Astrocyte (in vitro differentiated cells and primary cell): ENCODE results near the gene SPNS2. TPM values are rescaled to one million over a fixed set of nuclear protein-coding genes. Genes with fewer than 3 reads are reported as not detected.

Experiments
- DNase-seq: peaks from one replicate; pipeline ENCODE4 v3.0.0-alpha.2; 2010; ENCODE audit warnings: low read depth
- FAIRE-seq: peaks from 2 replicates; lab custom pipeline; 2011; peaks lifted over from hg19 to GRCh38; lab: Jason Lieb, UNC
- H2AFZ ChIP-seq: 2 replicates; pipeline ENCODE4 v1.6.0; 2012; ENCODE audit warnings: low read depth, low read length, inconsistent platforms
- H3K27ac ChIP-seq: 2 replicates; pipeline ENCODE4 v1.5.1; 2011; ENCODE audit warnings: low read depth, low read length, inconsistent platforms
- H3K27me3 ChIP-seq: 2 replicates; pipeline ENCODE4 v1.6.0; 2011; ENCODE audit warnings: low read length, inconsistent platforms; ENCODE audit not compliant: insufficient read depth
- H3K36me3 ChIP-seq: 2 replicates; pipeline ENCODE4 v1.5.1; 2011; ENCODE audit warnings: low read length, inconsistent platforms; ENCODE audit not compliant: insufficient read depth
- H3K4me1 ChIP-seq: 2 replicates; pipeline ENCODE4 v1.5.1; 2011; ENCODE audit warnings: low read length, inconsistent platforms; ENCODE audit not compliant: insufficient read depth
- H3K4me2 ChIP-seq: 2 replicates; pipeline ENCODE4 v1.6.0; 2012; ENCODE audit warnings: low read length, inconsistent platforms
- H3K4me3 ChIP-seq: 2 replicates; pipeline ENCODE4 v1.5.1; 2011; ENCODE audit warnings: low read depth, mild to moderate bottlenecking, low read length, inconsistent platforms; ENCODE audit not compliant: insufficient read depth
- H3K79me2 ChIP-seq: 2 replicates; pipeline ENCODE4 v1.6.0; 2012; ENCODE audit warnings: mild to moderate bottlenecking, low read length, inconsistent platforms; ENCODE audit not compliant: insufficient read depth
- H3K9ac ChIP-seq: 2 replicates; pipeline ENCODE4 v1.6.0; 2012; ENCODE audit warnings: mild to moderate bottlenecking, low read length, inconsistent platforms
- H3K9me3 ChIP-seq: 2 replicates; pipeline ENCODE4 v1.5.1; 2012; ENCODE audit warnings: low read depth, mild to moderate bottlenecking, low read length, inconsistent platforms; ENCODE audit not compliant: insufficient read depth
- H4K20me1 ChIP-seq: 2 replicates; pipeline ENCODE4 v1.6.0; 2012; ENCODE audit warnings: low read length, inconsistent platforms; ENCODE audit not compliant: insufficient read depth
- H3K27ac Mint-ChIP-seq: one replicate; pipeline ENCODE4 v1.8.0; 2021; ENCODE audit warnings: mild to moderate bottlenecking, mixed read lengths; ENCODE audit not compliant: unreplicated experiment
- H3K27me3 Mint-ChIP-seq: one replicate; pipeline ENCODE4 v1.8.0; 2021; ENCODE audit warnings: low read depth, mixed read lengths; ENCODE audit not compliant: unreplicated experiment
- H3K36me3 Mint-ChIP-seq: one replicate; pipeline ENCODE4 v1.8.0; 2021; ENCODE audit warnings: low read depth, mixed read lengths; ENCODE audit not compliant: unreplicated experiment
- H3K4me1 Mint-ChIP-seq: one replicate; pipeline ENCODE4 v1.8.0; 2021; ENCODE audit warnings: low read depth, mixed read lengths; ENCODE audit not compliant: unreplicated experiment
- H3K4me3 Mint-ChIP-seq: one replicate; pipeline ENCODE4 v1.8.0; 2021; ENCODE audit warnings: mild to moderate bottlenecking, moderate library complexity, mixed read lengths; ENCODE audit not compliant: unreplicated experiment
- H3K9me3 Mint-ChIP-seq: one replicate; pipeline ENCODE4 v1.8.0; 2021; ENCODE audit warnings: mild to moderate bottlenecking, mixed read lengths; ENCODE audit not compliant: unreplicated experiment
- EZH2 ChIP-seq: IDR thresholded peaks from 2 replicates; pipeline ENCODE4 v1.6.1; 2012; ENCODE audit warnings: mild to moderate bottlenecking, low read length, inconsistent platforms; ENCODE audit not compliant: insufficient read depth
- total RNA-seq: library from RNA; stranded (reverse); gene quantifications from 2 replicates; pipeline ENCODE4 v1.2.1, GENCODE V29; 2021
- TF ChIP-seq, protein P1 (sequence below): IDR thresholded peaks from 2 replicates; pipeline ENCODE4 v1.5.1; 2011; ENCODE audit warnings: low read depth, mild to moderate bottlenecking, inconsistent platforms, low read length, moderate library complexity; ENCODE audit not compliant: insufficient read depth

Gene SPNS2
- total RNA-seq, 1 donor from 2014 or later = 4.3 TPM

DNA sequence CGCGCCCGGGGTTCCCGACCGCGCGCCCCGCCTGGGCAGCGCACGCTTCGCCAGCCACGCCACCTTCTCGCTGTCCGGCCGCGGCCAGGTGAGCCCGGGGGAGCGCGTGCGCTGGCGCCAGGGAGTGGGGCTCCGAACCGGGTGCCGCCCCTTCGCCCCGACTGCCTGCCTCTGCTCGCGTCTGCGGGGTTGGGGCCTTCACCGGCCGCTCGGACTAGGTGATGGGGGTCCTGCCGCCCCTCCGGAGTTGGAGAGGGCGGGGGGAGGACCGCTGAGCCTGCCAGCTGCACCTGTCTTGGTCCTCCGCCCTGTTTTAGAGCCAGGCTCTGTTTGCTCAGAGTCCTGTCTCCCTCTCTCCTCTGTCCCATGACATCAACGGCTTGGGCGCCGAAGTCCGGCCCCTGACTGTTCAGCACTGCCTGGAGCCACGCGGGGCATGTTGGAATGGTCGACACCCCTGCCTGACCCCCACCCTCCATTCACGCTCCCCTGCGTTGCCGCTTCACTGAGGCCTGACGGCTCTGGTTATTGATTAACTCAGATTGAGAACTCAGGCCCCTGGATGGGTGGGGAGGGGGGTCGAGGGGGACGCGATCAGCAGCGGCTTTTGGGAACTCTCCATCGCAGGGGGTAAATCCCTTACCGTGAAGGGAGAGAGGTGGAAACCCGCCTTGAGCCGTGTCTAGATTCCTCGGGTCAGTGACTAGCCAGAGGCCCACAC is 86.4 kb downstream of the SPNS2 start:
- Histone ChIP-seq H3K4me3 (no peak overlapping the region), H3K79me2 (no peaks in the 10 kb centered on the region), H3K27me3 (peaks cover 43% of the 10 kb centered on the region), H4K20me1 (no peaks in the 10 kb centered on the region), H2AFZ (no peak overlapping the region), H3K4me1 (peaks cover 2% of the 10 kb centered on the region), H3K36me3 (no peaks in the 10 kb centered on the region), H3K4me2 (peak overlapping the region; percentile 48), H3K27ac (no peak overlapping the region), H3K9me3 (no peaks in the 10 kb centered on the region), H3K9ac (no peak overlapping the region)
- Mint-ChIP-seq H3K36me3 (no peaks in the 10 kb centered on the region), H3K4me3 (no peak overlapping the region), H3K27ac (peak overlapping the region; percentile 62), H3K9me3 (peaks cover 3% of the 10 kb centered on the region), H3K27me3 (peaks cover 70% of the 10 kb centered on the region), H3K4me1 (peaks cover 1% of the 10 kb centered on the region)
- DNase-seq (no peak), FAIRE-seq (no peak)
- TF ChIP-seq EZH2 = peak; percentile 33
- TF ChIP-seq, protein P1, sequence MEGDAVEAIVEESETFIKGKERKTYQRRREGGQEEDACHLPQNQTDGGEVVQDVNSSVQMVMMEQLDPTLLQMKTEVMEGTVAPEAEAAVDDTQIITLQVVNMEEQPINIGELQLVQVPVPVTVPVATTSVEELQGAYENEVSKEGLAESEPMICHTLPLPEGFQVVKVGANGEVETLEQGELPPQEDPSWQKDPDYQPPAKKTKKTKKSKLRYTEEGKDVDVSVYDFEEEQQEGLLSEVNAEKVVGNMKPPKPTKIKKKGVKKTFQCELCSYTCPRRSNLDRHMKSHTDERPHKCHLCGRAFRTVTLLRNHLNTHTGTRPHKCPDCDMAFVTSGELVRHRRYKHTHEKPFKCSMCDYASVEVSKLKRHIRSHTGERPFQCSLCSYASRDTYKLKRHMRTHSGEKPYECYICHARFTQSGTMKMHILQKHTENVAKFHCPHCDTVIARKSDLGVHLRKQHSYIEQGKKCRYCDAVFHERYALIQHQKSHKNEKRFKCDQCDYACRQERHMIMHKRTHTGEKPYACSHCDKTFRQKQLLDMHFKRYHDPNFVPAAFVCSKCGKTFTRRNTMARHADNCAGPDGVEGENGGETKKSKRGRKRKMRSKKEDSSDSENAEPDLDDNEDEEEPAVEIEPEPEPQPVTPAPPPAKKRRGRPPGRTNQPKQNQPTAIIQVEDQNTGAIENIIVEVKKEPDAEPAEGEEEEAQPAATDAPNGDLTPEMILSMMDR = no peak

DNA sequence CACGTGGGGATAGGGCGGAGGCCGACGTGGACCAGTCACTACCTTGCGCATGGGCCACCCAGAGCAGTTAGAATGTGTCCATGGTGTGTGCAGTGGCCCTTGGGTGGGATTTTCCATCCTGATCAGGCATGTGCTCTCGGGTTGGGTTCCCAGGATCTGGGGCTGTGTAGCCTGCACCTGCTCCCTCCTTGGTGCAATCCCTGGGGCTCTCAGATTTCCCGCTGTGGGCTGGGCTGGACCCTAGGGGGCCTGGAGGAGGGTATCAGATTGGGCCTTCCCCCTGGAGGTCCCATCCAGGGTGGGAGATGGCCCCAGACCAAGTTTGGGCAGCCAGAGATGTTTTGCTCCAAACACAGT is 86.9 kb downstream of the SPNS2 start:
- H3K36me3 Mint-ChIP-seq = no peaks in the 10 kb centered on the region
- TF ChIP-seq EZH2 = no peak
- TF ChIP-seq, protein P1 = no peak
- Histone ChIP-seq H3K27ac (no peak overlapping the region), H3K9ac (no peak overlapping the region), H4K20me1 (no peaks in the 10 kb centered on the region), H3K79me2 (no peaks in the 10 kb centered on the region), H3K4me1 (peaks cover 2% of the 10 kb centered on the region), H3K4me2 (no peak overlapping the region), H3K9me3 (no peaks in the 10 kb centered on the region), H2AFZ (no peak overlapping the region), H3K27me3 (peaks cover 43% of the 10 kb centered on the region), H3K4me3 (no peak overlapping the region), H3K36me3 (no peaks in the 10 kb centered on the region)
- FAIRE-seq (no peak), DNase-seq (no peak)
- peaks cover 1% of the 10 kb centered on the region for H3K4me1 Mint-ChIP-seq
- H3K27ac Mint-ChIP-seq = no peak overlapping the region
- H3K9me3 Mint-ChIP-seq = peaks cover 3% of the 10 kb centered on the region
- no peak overlapping the region for H3K4me3 Mint-ChIP-seq
- H3K27me3 Mint-ChIP-seq = peaks cover 75% of the 10 kb centered on the region

DNA sequence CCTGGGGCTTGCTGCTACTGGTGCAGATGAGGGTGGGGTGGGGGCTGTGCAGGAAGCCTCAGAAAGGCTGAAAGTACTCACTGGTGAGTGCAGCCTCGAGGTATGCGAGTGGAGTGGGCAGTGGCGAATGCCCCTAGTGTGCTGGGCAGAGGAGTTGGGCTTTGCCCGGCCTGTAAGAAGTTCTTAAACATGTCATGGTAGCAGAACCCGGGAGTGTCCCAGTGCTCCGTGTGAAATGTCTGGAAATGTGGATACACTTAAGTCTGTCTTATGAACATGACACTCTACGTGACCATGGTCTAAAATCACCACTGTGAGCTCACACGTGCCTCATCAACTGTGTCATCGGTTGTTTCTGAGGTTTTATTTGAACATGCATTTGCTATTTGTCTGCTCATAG is 87.4 kb downstream of the SPNS2 start:
- Histone ChIP-seq H3K4me2 (no peak overlapping the region), H4K20me1 (no peaks in the 10 kb centered on the region), H3K27me3 (peaks cover 43% of the 10 kb centered on the region), H3K9me3 (no peaks in the 10 kb centered on the region), H3K4me1 (peaks cover 2% of the 10 kb centered on the region), H3K27ac (no peak overlapping the region), H3K79me2 (no peaks in the 10 kb centered on the region), H3K36me3 (no peaks in the 10 kb centered on the region), H2AFZ (no peak overlapping the region), H3K9ac (no peak overlapping the region), H3K4me3 (no peak overlapping the region)
- Mint-ChIP-seq H3K27ac (no peak overlapping the region), H3K9me3 (peaks cover 3% of the 10 kb centered on the region), H3K4me3 (no peak overlapping the region), H3K36me3 (no peaks in the 10 kb centered on the region), H3K27me3 (peaks cover 76% of the 10 kb centered on the region), H3K4me1 (peaks cover 1% of the 10 kb centered on the region)
- no peak for DNase-seq
- FAIRE-seq = no peak
- no peak for TF ChIP-seq EZH2
- TF ChIP-seq, protein P1 = no peak
